ENCODE measurements around the gene MEMO1.
"Not testable (repeated sequence)": the region's sequence is repeated elsewhere in the genome, so short reads cannot be mapped to it uniquely, and the experiment has no call there.

Gene MEMO1

DNA sequence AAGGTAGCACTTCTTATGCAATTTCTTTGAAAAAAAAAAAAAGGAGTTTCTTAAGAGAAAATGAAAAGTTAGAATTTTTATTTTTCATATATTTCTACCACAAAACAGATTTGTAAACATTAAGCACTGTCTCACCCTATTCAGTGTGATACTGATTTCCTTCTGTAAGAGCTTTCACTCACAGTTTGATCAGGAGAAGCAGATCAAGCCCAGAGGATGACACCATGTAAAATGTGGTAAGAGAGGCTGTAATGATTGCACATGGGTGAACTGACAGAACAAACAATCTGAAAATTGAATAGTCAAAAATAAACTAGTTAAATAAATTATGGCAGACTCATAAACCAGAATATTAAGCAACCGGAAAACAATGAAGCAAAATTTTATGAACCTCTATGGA, 54.5 kb downstream of the MEMO1 start:
- no peak for DNase-seq

DNA sequence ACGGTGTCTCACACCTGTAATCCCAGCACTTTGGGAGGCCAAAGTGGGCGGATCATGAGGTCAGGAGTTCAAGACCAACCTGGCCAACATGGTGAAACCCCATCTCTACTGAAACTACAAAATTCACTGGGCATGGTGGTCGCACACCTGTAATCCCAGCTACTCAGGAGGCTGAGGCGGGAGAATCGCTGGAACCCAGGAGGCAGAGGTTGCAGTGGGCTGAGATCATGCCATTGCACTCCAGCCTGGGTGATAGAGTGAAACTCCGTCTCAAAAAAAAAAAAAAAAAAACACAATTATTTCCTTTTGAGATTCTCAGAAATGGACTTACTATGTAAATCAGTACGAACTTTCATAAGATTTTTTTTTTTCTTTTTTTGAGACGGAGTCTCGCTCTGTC, 57.7 kb downstream of the MEMO1 start:
- not testable (repeated sequence) for DNase-seq

DNA sequence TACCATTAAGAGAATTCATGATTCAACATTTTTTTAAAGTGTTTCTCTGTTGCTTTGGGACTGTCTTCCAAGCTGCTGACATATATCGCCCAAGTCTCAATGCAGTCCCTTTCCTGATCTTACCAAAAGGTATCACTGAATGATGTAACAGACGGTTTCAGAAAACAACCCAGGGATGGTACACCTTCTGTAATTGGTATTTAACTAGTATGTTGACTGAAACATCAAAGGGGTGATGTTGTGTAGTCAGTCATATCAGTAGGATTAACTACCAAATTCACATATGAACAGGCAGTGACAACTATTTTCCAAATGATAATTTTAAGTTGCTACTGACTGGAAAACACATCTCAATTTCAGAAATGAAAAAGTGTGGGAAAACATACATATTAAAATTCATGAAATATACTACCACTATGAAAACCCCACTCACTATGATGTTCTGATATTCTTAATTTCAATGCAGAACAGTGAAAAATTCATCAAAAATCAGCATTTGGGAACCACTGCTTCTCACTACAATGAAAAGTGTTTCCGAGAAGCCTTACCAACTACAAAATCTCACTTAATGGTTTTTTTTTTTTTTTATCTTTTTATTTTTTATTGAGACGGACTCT, 59.8 kb downstream of the MEMO1 start:
- no peak for DNase-seq

DNA sequence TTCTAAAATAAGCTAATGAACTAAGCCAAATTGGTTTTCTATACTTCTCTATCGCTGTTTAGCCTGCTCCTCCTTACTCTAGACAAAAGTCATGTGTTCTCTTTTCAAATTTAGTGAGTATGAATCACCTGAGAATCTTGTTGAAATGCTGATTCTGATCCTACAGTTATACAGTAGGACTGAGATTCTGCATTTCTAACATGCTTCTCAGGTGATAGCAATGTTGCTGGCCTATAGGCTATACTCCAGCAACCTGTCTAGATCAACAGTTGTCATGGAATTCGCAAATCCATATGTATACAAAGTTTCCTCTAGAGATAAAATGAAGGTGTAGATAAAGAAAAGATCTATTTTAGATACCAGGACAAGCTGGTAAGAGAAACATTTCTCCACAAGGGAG, 62.9 kb downstream of the MEMO1 start:
- DNase-seq = no peak

DNA sequence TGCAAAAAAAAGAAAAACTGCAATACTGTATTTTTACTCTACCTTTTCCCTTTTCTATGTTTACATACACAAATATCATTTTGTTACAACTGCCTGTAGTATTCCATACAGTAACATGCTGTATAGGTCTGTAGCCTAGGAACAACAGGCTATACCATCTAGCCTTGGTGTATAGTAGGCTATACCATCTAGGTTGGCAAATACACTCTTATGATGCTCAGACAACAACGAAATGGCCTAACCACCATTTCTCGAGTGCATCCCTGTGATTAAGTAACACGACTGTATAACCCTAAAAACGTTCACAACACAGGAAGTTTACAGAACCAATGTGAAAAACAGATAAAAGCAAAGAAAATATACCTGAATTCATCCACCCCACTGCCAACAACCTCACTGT, 64.0 kb downstream of the MEMO1 start:
- no peak for DNase-seq

DNA sequence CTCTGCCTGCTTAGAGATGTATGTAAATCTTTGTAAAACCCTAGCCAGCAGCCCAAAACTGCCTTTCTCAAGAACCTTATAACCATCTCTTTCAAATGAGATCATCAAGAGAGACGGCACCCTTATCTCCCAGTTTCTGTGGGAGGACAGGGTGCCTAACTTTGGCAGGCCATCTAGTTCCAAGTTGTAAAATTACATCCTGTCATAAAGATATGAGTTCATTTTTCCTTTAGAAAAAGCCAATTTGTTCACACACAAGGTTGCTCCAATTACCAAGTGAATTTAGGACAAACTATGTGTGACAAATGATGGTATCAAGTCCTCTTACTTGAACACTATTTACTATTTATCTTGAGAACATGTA, 65.3 kb downstream of the MEMO1 start:
- no peak for DNase-seq

DNA sequence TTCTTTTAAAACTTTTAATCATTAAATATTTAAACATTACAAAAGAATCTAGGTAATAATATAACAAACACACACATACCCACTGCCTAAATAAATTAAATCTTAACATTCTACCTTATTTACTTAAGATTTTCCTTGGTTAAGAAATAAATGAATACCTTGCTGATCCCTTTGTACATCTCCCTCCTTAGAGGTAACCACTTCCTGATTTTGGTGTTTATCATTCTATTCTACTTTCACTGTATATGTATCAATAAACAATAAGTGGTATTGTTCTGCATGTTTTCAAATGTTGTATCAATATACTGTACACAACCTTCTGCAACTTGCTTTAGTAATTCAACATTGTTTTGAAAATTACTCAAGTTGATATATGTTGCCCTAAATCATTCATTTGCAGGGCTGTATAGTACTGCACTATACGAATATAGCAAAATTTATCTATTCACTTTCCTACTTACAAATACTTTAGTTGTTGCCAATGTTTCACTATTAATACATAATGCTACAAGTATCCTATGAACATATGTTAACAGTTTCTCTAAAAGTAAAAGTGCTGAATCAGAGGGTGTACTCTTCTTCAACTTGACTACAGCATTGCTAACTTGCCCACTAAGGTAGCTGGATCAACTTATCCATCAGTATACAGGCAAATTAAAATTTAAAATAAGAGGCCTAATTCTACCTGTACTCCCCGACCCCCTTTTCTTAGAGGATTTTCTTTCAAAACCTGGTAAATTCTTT, 65.8 kb downstream of the MEMO1 start:
- no peak for DNase-seq

DNA sequence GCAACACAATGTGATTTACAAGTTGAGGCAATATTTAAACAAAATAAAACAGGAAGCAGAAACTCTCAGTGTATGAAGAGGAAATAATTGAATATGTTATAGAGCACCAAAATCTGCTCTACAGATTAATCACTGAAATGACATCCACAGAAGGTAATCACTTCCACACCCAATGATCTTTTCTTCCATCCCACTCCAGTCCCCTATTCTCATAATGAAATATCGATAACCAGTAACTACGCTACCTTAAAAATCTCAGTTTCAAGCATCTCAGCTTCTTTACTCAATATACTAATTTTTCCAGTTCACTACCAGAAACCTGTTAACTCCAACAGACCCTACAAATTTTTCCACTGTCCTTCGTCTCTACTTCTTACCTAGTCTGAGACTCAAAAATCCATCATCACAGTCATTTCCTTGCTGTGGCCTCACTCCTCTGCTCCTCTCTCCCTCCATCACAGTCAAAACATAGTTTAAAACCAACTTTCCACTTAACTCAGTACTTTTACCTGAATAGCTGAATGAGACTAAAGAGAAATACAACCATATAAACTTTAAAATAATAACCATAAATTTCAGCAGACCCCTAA, 67.1 kb downstream of the MEMO1 start:
- DNase-seq = no peak

DNA sequence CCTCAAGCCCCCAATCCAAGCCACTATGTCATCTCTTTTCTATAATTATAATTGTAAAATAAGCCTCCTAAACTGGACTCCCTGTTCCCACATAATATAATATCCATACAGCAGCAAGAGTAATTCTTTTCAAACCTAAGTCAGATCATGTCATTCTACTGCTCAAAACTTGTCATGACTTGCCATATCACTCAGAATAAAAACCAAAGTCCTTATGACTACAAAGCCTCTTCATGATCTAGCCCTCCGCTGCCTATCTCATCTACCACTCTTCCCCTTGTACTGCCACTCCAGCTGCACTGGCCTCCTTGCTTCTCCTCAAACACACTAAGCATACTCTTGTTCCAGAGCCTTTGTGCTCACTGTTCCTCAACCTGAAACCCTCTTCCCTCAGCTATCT, 69.9 kb downstream of the MEMO1 start:
- DNase-seq = no peak

DNA sequence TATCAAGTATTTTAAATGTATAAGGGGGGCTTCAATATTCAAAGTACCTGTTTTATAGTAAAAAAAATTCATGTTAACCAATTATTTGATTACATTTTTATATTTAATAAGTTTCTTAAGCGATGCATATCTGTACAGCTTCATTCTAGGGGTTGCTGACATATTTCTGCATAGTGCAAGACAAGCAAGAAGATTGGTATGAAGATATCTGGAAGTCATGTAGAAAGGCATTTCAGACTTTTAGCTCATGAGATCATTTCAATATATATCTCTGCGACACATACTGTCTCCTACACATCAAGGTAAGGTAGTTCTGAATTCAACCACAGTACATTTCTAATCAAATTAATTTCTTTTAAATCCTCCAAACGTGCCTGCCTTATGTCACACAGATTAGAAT, 73.1 kb downstream of the MEMO1 start:
- DNase-seq = no peak

DNA sequence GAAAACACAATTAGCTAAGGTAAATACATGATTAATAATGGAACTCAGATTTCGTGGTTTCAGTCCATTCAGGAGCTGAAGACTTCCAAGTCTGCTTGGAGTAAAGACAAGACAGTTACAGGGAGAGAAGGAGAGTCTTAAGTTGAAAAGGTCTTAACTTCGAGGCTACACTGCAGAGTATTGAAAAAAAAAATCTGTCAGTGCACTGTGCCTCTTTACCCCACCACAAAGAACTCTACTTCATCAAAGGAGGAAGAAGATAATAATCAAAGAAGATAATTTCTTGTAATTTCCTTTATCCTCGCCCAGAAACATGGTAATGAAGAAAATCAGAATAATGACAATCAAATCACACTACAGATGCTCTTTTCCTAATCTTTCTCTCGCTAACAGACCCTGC, 75.4 kb downstream of the MEMO1 start:
- no peak for DNase-seq

DNA sequence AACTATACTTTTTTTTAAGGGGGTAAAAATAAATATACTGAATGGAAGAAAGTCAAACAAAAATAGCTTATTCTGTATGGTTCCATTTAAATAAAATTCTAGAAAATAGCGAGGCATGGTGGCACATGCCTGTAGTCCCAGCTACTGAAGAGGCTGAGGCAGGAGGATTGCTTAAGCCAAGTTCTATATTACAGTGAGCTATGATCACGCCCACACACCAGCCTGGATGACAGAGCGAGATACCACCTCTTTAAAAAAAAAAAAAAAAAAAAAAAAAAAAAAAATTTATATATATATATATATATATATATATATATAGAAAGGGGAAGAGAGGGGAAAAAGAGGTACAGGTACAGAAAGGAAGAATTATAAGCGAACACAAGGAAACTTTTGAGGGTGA, 77.7 kb downstream of the MEMO1 start:
- no peak for DNase-seq

DNA sequence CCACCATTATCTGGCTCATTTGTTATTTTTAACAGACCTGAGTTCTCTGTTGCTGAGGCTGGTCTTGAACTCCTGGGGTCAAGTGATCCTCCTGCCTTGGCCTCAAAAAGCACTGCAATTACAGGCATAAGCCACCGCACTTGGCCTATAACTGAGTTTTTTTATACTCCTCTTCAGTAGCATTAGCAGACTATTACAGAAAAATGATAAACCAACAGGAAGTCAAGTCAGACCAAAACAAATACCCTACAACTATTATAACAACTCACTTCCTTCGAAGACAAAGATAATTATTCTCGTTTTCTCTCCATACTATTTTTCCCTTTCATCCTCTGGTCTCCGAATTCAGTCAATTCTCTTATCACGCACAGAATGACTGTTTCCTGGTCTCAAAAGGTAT, 78.2 kb downstream of the MEMO1 start:
- no peak for DNase-seq

DNA sequence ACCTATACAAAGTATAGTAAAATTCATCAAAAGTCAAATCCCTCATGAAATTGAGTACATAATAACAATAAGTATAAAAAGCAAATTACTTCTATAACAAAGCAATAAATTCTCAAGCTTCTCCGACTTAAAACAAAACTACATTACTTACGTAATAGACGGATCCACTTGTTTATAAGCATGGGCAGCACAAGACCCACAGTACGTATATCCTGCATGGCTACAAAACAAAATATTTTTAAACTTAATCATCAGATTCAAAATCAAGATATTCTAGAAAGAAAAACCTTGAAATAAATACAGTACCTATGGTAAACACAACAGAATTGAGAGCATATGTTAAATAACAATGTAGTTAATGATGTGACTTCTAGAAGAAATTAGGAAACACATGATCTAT, 78.9 kb downstream of the MEMO1 start:
- no peak for DNase-seq

DNA sequence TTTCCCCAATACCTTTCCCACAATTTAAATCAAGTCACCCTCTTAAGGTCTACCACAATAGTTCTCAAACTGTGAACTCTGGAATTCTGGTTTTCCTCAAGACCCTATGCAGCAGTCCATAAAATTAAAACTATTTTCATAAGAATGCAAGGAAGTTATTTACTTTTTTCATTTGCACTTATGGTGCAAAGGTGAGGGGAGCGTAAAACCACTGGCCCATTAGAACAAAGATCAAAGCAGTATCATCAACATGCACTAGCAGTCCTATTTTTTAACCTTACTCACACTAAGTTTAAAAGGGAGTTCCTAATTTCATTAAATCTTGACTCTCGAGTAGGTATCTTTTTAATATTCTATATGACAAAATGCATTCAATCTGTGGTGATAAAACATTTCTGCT, 85.3 kb downstream of the MEMO1 start:
- DNase-seq = no peak

DNA sequence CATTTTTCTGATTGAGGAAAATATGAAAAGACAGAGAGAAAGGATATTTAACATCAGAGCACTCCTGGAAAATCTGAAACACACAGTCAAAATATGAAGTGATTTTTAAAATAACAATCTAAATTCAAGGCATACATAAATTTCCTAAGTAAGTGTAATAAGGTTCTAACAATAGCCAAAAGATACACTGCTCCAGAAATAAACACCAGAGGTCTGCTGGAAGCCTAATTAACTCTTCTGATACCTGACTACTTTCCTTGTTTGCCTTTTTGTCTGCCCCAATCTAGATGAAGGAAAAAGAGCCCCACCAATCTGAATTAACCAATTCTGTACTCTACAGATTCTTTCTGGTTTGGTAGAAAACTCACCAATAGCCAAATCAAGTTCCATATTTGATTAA, 87.1 kb downstream of the MEMO1 start:
- no peak for DNase-seq

DNA sequence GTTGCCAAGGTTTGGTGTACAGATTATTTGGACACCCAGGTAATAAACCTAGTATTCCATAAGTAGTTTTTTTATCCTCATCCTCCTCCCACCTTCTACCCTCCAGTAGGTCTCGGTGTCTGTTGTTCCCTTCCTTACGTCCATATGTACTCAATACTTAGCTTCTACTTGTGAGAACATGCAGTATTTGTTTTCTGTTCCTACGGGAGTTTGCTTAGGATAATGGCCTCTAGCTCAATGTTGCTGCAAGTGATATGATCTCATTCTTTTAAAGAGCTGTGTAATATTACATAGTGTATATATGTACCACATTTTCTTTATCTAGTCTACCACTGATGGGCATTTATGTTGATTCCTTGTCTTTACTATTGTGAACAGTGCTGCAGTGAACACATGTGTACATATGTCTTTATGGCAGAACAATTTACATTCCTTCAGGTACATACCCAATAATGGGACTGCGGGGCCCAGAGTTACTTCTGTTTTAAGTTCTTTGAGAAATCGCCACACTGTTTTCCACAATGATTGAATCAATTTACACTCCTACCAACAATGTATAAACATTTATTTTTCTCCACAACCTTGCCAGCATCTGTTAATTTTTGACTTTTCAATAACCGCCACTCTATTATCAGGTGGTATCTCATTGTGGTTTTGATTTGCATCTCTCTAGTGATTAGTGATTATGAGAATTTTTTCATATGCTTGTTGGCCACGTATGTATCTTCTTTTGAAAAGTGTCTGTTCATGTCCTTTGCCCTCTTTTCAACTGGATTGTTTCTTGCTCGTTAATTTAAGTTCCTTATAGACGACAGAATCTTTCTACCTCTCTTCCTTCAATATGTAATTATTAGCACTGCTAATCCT, 88.0 kb downstream of the MEMO1 start:
- no peak for DNase-seq

DNA sequence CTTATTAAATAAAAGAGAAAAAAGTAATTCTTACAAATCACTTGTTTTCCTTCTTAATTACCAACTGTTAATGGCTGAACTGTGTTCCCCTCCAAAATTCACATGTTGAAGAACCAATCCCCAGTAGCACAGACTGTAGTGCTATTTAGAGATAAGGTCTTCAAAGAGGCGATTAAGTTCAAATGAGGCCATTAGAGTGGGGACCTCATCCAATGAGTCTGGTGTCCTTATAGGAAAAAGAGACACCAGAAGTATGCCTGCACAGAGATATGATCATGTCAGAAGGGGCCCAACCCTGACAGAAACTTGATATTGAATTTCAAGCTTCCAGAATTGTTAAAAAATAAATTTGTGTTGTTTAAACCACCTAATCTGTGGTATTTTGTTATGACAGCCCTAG, 89.8 kb downstream of the MEMO1 start:
- DNase-seq = no peak

DNA sequence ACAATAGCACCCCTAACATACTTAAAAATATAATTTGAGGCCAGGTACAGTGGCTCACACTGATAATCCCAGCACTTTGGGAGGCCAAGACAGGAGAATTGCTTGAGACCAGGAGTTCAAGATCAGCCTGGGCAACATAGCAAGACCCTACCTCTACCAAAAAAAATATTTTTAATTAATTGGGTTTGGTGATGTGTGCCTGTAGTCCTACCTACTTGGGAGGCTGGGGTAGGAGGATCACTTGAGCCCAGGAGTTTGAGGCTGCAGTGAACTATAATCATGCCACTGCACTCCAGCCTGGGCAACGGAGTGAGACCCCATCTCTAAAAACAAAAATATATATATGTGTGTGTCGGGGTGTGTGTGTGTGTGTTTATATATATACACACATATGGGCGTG, 91.3 kb downstream of the MEMO1 start:
- DNase-seq = no peak

DNA sequence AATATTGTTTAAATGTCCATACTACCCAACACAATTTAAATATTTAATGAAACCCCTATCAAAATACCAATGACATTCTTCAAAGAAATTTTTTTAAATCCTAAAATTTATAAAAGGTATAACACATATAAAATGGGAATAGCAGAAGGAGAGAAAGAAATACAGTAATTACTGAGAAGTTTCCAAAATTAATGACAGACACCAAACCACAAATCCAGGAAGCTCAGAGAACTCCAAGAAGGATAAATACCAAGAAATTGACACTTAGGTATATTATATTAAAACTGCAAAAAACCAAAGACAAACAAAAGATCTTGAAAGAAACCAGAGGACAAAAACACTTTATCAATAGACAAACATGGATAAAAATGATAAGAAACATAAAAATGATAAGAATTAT, 101.1 kb downstream of the MEMO1 start:
- no peak for DNase-seq

DNA sequence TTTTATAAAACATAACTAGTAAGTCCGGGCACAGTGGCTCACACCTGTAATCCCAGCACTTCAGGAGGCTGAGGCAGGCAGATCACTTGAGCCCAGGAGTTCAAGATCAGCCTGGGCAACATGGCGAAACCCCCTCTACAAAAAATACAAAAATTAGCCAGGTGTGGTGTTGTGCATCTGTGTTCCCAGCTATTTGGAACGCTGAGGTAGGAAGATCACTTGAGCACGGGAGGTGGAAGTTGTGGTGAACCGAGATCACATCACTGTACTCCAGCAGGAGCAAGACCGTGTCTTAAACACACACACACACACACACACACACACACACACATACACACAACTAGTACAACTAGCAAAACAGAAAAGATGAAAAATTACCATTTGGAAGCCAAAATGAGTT, 103.3 kb downstream of the MEMO1 start:
- DNase-seq = not testable (repeated sequence)

DNA sequence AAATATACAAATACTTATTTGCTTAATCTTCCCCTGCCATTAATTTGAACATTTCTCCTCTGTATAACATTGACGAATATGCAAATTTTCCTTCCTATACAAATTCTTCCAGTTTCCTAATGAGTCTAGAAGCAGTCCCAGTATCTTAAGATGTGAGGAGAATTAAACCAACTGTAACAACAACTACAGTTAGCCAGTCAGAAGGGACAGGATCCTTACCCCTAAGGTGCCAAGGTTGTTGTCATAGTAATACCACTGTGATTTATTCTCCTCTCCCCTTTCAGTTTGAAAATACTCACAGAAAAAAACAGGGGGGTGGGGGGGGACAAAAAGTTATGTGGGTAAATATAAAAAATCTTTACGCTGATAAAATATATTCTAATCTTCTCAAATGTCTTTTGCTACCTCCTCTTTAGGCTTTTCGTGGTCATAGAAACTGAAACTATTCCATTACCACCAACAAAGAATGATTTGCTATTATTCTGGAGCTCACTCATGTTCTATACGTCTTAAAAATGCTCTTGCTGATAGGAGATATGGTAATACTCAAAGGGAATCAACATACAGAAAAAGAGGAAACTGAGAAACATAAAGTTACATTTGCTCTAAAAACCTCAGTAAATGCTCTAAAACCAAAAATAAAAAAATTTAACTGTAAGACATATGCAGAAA, 107.6 kb downstream of the MEMO1 start:
- no peak for DNase-seq

DNA sequence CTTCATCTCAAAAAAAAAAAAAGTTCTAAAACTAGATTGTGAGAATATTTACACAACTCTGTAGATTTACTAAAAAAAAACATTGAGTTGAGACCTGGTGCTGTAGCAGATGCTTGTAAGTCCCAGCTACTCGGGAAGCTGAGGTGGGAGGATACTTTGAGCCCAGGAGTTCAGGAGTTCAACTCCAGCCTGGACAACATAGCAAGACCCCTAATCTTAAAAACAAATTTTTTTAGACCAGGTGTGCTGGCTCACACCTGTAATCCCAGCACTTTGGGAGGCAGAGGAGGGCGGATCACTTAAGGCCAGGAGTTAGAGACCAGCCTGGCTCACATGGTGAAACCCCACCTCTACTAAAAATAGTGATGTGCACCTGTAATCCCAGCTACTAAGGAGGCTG, 108.9 kb downstream of the MEMO1 start:
- DNase-seq = no peak
